Progenitor cell of endocrine pancreas (in vitro differentiated cells): Measurements from ENCODE around the gene CHN1. TPM values are rescaled to one million over a fixed set of nuclear protein-coding genes. Genes with fewer than 3 reads are reported as not detected.
A peak's percentile ranks its signal among the peaks of the same experiment; 100 is the strongest.

Experiments
- DNase-seq: peaks from one replicate; pipeline ENCODE4 v3.0.0; 2021; ENCODE audit warnings: low spot score; ENCODE audit not compliant: unreplicated experiment
- H3K27ac Mint-ChIP-seq: 2 replicates; pipeline ENCODE4 v1.8.0; 2021; ENCODE audit warnings: mild to moderate bottlenecking, moderate library complexity, mixed read lengths
- H3K27me3 Mint-ChIP-seq: 2 replicates; pipeline ENCODE4 v1.8.0; 2021; ENCODE audit warnings: mixed read lengths
- H3K36me3 Mint-ChIP-seq: 2 replicates; pipeline ENCODE4 v1.8.0; 2022; ENCODE audit warnings: mixed read lengths; ENCODE audit not compliant: insufficient read depth
- H3K4me1 Mint-ChIP-seq: 2 replicates; pipeline ENCODE4 v1.8.0; 2021; ENCODE audit warnings: low read depth, mixed read lengths
- H3K4me3 Mint-ChIP-seq: 2 replicates; pipeline ENCODE4 v1.8.0; 2021; ENCODE audit warnings: low read depth, mild to moderate bottlenecking, moderate library complexity, mixed read lengths
- H3K9me3 Mint-ChIP-seq: 2 replicates; pipeline ENCODE4 v1.8.0; 2021; ENCODE audit warnings: low read depth, mixed read lengths
- CTCF ChIP-seq: fragments of 200-600 bp; sonication (generic); IDR thresholded peaks from one replicate; pipeline ENCODE4 v1.5.0; 2021; ENCODE audit warnings: antibody characterized with exemption, mild to moderate bottlenecking; ENCODE audit not compliant: unreplicated experiment
- total RNA-seq: library from RNA; stranded (reverse); gene quantifications from 2 replicates; pipeline ENCODE4 v1.2.1, GENCODE V29; 2021

CHN1 gene
- total RNA-seq, 1 donor from 2014 or later: 50.3 TPM

GRCh38 chr2:174863183-174863582 is 142.0 kb downstream of the CHN1 start:
- Mint-ChIP-seq H3K27ac (no peak overlapping the region), H3K9me3 (no peaks in the 10 kb centered on the region), H3K4me3 (no peak overlapping the region), H3K27me3 (no peaks in the 10 kb centered on the region), H3K4me1 (no peaks in the 10 kb centered on the region), H3K36me3 (peaks cover 1% of the 10 kb centered on the region)
- no peak for TF ChIP-seq CTCF
- no peak for DNase-seq

GRCh38 chr2:174859563-174860169 is 145.5 kb downstream of the CHN1 start:
- peak overlapping the region; percentile 26 for H3K27ac Mint-ChIP-seq

GRCh38 chr2:174858745-174859144 is 146.4 kb downstream of the CHN1 start:
- H3K27me3 Mint-ChIP-seq: no peaks in the 10 kb centered on the region
- H3K9me3 Mint-ChIP-seq: no peaks in the 10 kb centered on the region
- no peak for TF ChIP-seq CTCF
- no peak overlapping the region for H3K27ac Mint-ChIP-seq
- peaks cover 1% of the 10 kb centered on the region for H3K36me3 Mint-ChIP-seq
- no peaks in the 10 kb centered on the region for H3K4me1 Mint-ChIP-seq
- H3K4me3 Mint-ChIP-seq: no peak overlapping the region
- DNase-seq: no peak

More at GRCh38 chr2:174859563-174860169, 145.5 kb downstream of the CHN1 start:
- H3K4me3 Mint-ChIP-seq: no peak overlapping the region
- no peaks in the 10 kb centered on the region for H3K27me3 Mint-ChIP-seq
- no peaks in the 10 kb centered on the region for H3K4me1 Mint-ChIP-seq
- no peaks in the 10 kb centered on the region for H3K9me3 Mint-ChIP-seq
- peaks cover 1% of the 10 kb centered on the region for H3K36me3 Mint-ChIP-seq
- DNase-seq: no peak
- no peak for TF ChIP-seq CTCF

- H3K9me3 Mint-ChIP-seq: no peaks in the 10 kb centered on the region
- no peaks in the 10 kb centered on the region for H3K27me3 Mint-ChIP-seq
- no peak for TF ChIP-seq CTCF
- no peaks in the 10 kb centered on the region for H3K4me1 Mint-ChIP-seq
- DNase-seq: no peak
- H3K27ac Mint-ChIP-seq: no peak overlapping the region
- no peak overlapping the region for H3K4me3 Mint-ChIP-seq
- peaks cover 5% of the 10 kb centered on the region for H3K36me3 Mint-ChIP-seq
These were observed 148.7 kb downstream of the CHN1 start for GRCh38 chr2:174856447-174856846.

GRCh38 chr2:174846941-174847938 is 157.9 kb downstream of the CHN1 start:
- H3K4me3 Mint-ChIP-seq: no peak overlapping the region
- no peaks in the 10 kb centered on the region for H3K9me3 Mint-ChIP-seq
- peaks cover 1% of the 10 kb centered on the region for H3K4me1 Mint-ChIP-seq
- H3K36me3 Mint-ChIP-seq: no peaks in the 10 kb centered on the region
- H3K27ac Mint-ChIP-seq: no peak overlapping the region
- no peak for TF ChIP-seq CTCF
- no peak for DNase-seq
- H3K27me3 Mint-ChIP-seq: no peaks in the 10 kb centered on the region
